ENCODE results near the gene BHMT2. TPM values are rescaled to one million over a fixed set of nuclear protein-coding genes. Genes with fewer than 3 reads are reported as not detected.

BHMT2 gene
- total RNA-seq, 4 donors from 2014 or later, result 1.1 to 10.7 (median 2.8) TPM; not detected in 1

DNA sequence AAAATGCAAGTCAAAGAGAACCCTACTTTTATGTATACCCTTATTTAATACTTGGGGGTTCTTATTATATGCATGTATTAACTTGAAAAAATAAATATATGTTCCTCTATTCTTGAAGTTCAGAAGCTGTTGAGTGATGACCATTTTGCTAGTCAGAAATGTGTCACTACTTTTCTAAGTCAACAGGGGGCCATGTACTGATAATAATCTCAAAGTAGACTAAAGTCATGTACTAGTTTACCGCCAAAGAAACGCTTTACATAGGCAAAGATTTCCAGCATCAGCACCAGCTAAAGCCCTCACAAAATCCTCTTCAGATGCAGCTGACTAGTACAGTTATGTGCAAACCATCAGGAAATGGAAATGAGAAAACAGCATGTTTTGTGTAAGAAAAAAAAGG is 36.3 kb downstream of the BHMT2 start:
- TF ChIP-seq CTCF (IDR thresholded peaks at IDR 0.05) (no peak), POLR2A (IDR thresholded peaks at IDR 0.05) (no peak)
- Histone ChIP-seq H3K27me3 (peaks cover 0 to 5% of the 10 kb centered on the region in 2 donors), H3K9me3 (no peaks in the 10 kb centered on the region), H3K4me1 (no peaks in the 10 kb centered on the region), H3K4me3 (no peak overlapping the region), H3K27ac (no peak overlapping the region), H3K36me3 (no peaks in the 10 kb centered on the region)
- no peak for DNase-seq

GRCh38 chr5:79107020-79107796 is 37.6 kb downstream of the BHMT2 start:
- DNase-seq, result no peak
- no peak overlapping the region for H3K27ac ChIP-seq
- peaks cover 0 to 13% of the 10 kb centered on the region in 2 donors for H3K27me3 ChIP-seq
- no peaks in the 10 kb centered on the region for H3K9me3 ChIP-seq
- H3K4me1 ChIP-seq, result peaks cover 0 to 8% (median 3%) of the 10 kb centered on the region in 4 donors
- no peaks in the 10 kb centered on the region for H3K36me3 ChIP-seq
- H3K4me3 ChIP-seq, result no peak overlapping the region
- TF ChIP-seq POLR2A (IDR thresholded peaks at IDR 0.05) (no peak), CTCF (IDR thresholded peaks at IDR 0.05) (no peak)

- Histone ChIP-seq H3K4me3 (no peak overlapping the region), H3K36me3 (no peaks in the 10 kb centered on the region), H3K9me3 (no peaks in the 10 kb centered on the region), H3K27ac (no peak overlapping the region), H3K27me3 (peaks cover 0 to 15% of the 10 kb centered on the region in 2 donors), H3K4me1 (peaks cover 0 to 8% (median 3%) of the 10 kb centered on the region in 4 donors)
- DNase-seq, result no peak
- TF ChIP-seq POLR2A (IDR thresholded peaks at IDR 0.05) (no peak), CTCF (IDR thresholded peaks at IDR 0.05) (no peak)
Observed at GRCh38 chr5:79108086-79108485, 38.5 kb downstream of the BHMT2 start.

DNA sequence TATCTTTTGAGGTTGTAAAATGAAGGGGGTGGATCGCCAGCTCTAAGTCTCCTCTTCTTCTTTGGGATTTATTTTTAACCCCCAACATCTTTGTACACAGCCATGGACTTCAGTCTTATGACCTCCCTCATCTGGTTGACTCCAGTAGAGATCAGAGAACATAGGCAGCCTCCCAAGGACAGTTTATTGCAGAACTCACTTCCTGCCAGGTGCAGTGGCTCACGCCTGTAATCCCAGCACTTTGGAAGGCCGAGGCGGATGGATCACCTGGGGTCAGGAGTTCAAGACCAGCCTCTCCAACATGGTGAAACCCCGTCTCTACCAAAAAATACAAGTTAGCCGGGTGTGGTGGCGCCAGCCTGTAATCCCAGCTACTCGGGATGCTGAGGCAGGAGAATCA is 39.2 kb downstream of the BHMT2 start:
- Histone ChIP-seq H3K9me3 (no peaks in the 10 kb centered on the region), H3K4me1 (peaks cover 0 to 8% (median 3%) of the 10 kb centered on the region in 4 donors), H3K27me3 (peaks cover 0 to 15% of the 10 kb centered on the region in 2 donors), H3K27ac (no peak overlapping the region), H3K36me3 (no peaks in the 10 kb centered on the region), H3K4me3 (no peak overlapping the region)
- TF ChIP-seq POLR2A (IDR thresholded peaks at IDR 0.05) (no peak), CTCF (IDR thresholded peaks at IDR 0.05) (no peak)
- no peak for DNase-seq

- H3K27ac ChIP-seq, result no peak overlapping the region
- H3K4me3 ChIP-seq, result no peak overlapping the region
- no peaks in the 10 kb centered on the region for H3K36me3 ChIP-seq
- H3K4me1 ChIP-seq, result peaks cover 0 to 8% (median 3%) of the 10 kb centered on the region in 4 donors
- peaks cover 0 to 15% of the 10 kb centered on the region in 2 donors for H3K27me3 ChIP-seq
- no peaks in the 10 kb centered on the region for H3K9me3 ChIP-seq
- DNase-seq, result peak in 1 of 3 donors; percentile 52
- TF ChIP-seq POLR2A (IDR thresholded peaks at IDR 0.05) (no peak), CTCF (IDR thresholded peaks at IDR 0.05) (peak in 3 of 6 experiments; percentile 25 to 35 (median 34))
Observed at GRCh38 chr5:79109527-79110492, 40.2 kb downstream of the BHMT2 start.

Measured in Peyer's patch (tissue), 4 donors.